NT2/D1 (cell line): ENCODE measurements around the gene RRP36.

Experiments
- SUZ12 ChIP-seq: IDR thresholded peaks from 2 replicates; pipeline ENCODE4 v1.6.1; 2011; ENCODE audit not compliant: insufficient read length, insufficient read depth; ENCODE audit errors: extremely low read depth
- ZNF274 ChIP-seq: IDR thresholded peaks from 2 replicates; pipeline ENCODE4 v1.6.1; 2011; ENCODE audit warnings: mild to moderate bottlenecking, low read depth, low read length

- no peak for TF ChIP-seq ZNF274
- TF ChIP-seq SUZ12, result no peak
These were observed 24.0 kb downstream of the RRP36 start for GRCh38 chr6:43045371-43045930.
